Pancreas (tissue), 10 donors: ENCODE measurements around the gene ENTPD6. TPM values are rescaled to one million over a fixed set of nuclear protein-coding genes. Genes with fewer than 3 reads are reported as not detected.

Source experiments
- ATAC-seq, 4 donors: fragments of 200-7000 bp; cut with Tn5 transposase; one replicate each; pipeline versions ENCODE4 v1.8.0 to v1.9.1; 2020; ENCODE audit warnings: mild to moderate bottlenecking in 4 of 4, moderate library complexity in 4 of 4
- DNase-seq, 6 donors: peaks; one replicate each; pipeline ENCODE4 v3.0.0-alpha.2; 2020
- FAIRE-seq: peaks from 2 replicates; lab custom pipeline; 2012; peaks lifted over from hg19 to GRCh38; lab: Jason Lieb, UNC
- H3K27ac ChIP-seq, 4 donors: fragments of 200-600 bp; sonication (generic); 1 replicate in 3 of 4; 2 replicates in 1 of 4; pipeline versions ENCODE4 v1.5.0 to v1.8.0; 2020
- H3K27me3 ChIP-seq, 4 donors: fragments of 200-600 bp; one replicate each; pipeline ENCODE4 v1.8.0; 2021
- H3K36me3 ChIP-seq, 3 donors: fragments of 200-600 bp; sonication (generic) in 1 of 3; one replicate each; pipeline versions ENCODE4 v1.5.0 to v1.8.0; 2020 to 2021
- H3K4me1 ChIP-seq, 3 donors: fragments of 200-600 bp; one replicate each; pipeline ENCODE4 v1.8.0; 2021
- H3K4me3 ChIP-seq, 4 donors: fragments of 200-600 bp; sonication (generic) in 2 of 4; one replicate each; pipeline versions ENCODE4 v1.5.0 to v1.8.0; 2020 to 2021
- H3K9me3 ChIP-seq, 4 donors: fragments of 200-600 bp; one replicate each; pipeline ENCODE4 v1.8.0; 2021
- CTCF ChIP-seq, 4 donors: fragments of 200-600 bp; sonication (generic) in 3 of 4; IDR thresholded peaks; one replicate each; pipeline versions ENCODE4 v1.5.0 to v1.8.0; 2021; ENCODE audit warnings: antibody characterized with exemption in 4 of 4
- WGBS, 2 donors: extraction: QIAGEN DNeasy Blood & Tissue Kit; methylation state at CpG; one replicate each; pipeline ENCODE4 v1.1.7; 2013; 5-methylcytosine and 5-hydroxymethylcytosine counted together
- intact Hi-C, 3 donors: fragments of 100-400 bp; cut with DNase I; formaldehyde crosslinking; loops; one replicate each; pipeline versions ENCODE4 v1.11.1 to v1.14.2; 2022
- polyA plus RNA-seq, 2 donors: library from polyadenylated mRNA; stranded (reverse); fragments of 200-250 nt; gene quantifications; one replicate each; pipeline ENCODE4 v1.2.3, GENCODE V29; 2013
- total RNA-seq, 6 donors: library from RNA; stranded (reverse); fragmentation: NEBNext Ultra II Directional in 4 of 6; extraction: Animal tissue kit (Norgen Biotek cat#: 25700) in 4 of 6; gene quantifications; one replicate each; pipeline versions ENCODE4 v1.2.1 to v1.2.4, GENCODE V29; 2021 to 2023
- donor health status: healthy with polysubstance abuse.
- donor health status: DM: no; HTN: no; CAD: no; lungs with moderate emphysema.
- donor health status: DM: no; HTN: no; CAD: no.
- donor health status: control.
- donor health status: control.
- donor health status: Bipolar disorder and iron deficiency.
- donor health status: DM: yes; HTN: yes; CAD: no.
- donor health status: DM: no; HTN: no; CAD: no.
- donor health status: DM: no; HTN: no; CAD: no.
- donor health status: DM: yes; HTN: yes; CAD: no.

The ENTPD6 gene
- total and polyA plus RNA-seq, 8 donors: 31.4 to 99.3 (median 44.7) TPM

GRCh38 chr20:25203871-25204320 lies 8.4 kb downstream of the ENTPD6 start:
- no peak overlapping the region for H3K4me3 ChIP-seq
- DNase-seq: no peak
- H3K36me3 ChIP-seq: no peaks in the 10 kb centered on the region
- no peaks in the 10 kb centered on the region for H3K27me3 ChIP-seq
- H3K4me1 ChIP-seq: peaks cover 5 to 10% (median 6%) of the 10 kb centered on the region in 3 donors
- FAIRE-seq: no peak
- no peak overlapping the region for H3K27ac ChIP-seq
- H3K9me3 ChIP-seq: no peaks in the 10 kb centered on the region
- 61 to 69% methylated on average over 1 of the region's 1 CpG for WGBS, 2 donors
- intact Hi-C loops: no loop called here
- no peak for ATAC-seq
- TF ChIP-seq CTCF (IDR thresholded peaks at IDR 0.05): no peak

- intact Hi-C loops: no loop called here
- no peak for FAIRE-seq
- H3K36me3 ChIP-seq: no peaks in the 10 kb centered on the region
- no peak overlapping the region for H3K27ac ChIP-seq
- no peak for TF ChIP-seq CTCF (IDR thresholded peaks at IDR 0.05)
- no peaks in the 10 kb centered on the region for H3K9me3 ChIP-seq
- peak in 1 of 6 donors; percentile 5 for DNase-seq
- H3K27me3 ChIP-seq: no peaks in the 10 kb centered on the region
- H3K4me3 ChIP-seq: no peak overlapping the region
- peaks cover 5 to 8% (median 6%) of the 10 kb centered on the region in 3 donors for H3K4me1 ChIP-seq
- peak in 2 of 4 donors; percentile 43 to 52 for ATAC-seq
- 88 to 91% methylated on average over 9 of the region's 9 CpGs for WGBS, 2 donors
Observed at GRCh38 chr20:25204550-25205276, 9.2 kb downstream of the ENTPD6 start.

GRCh38 chr20:25205277-25206062 lies 10.0 kb downstream of the ENTPD6 start:
- no peak for ATAC-seq
- 80 to 81% methylated on average over 21 of the region's 21 CpGs for WGBS, 2 donors
- intact Hi-C loops: no loop called here
- Histone ChIP-seq H3K27me3 (no peaks in the 10 kb centered on the region), H3K4me1 (peaks cover 0 to 1% (median under 1%) of the 10 kb centered on the region in 3 donors), H3K9me3 (no peaks in the 10 kb centered on the region), H3K27ac (no peak overlapping the region), H3K36me3 (no peaks in the 10 kb centered on the region), H3K4me3 (no peak overlapping the region)
- DNase-seq: peak in 1 of 6 donors; percentile 5
- no peak for TF ChIP-seq CTCF (IDR thresholded peaks at IDR 0.05)
- no peak for FAIRE-seq

GRCh38 chr20:25206063-25206403 lies 10.5 kb downstream of the ENTPD6 start:
- no peaks in the 10 kb centered on the region for H3K27me3 ChIP-seq
- FAIRE-seq (no peak), DNase-seq (peak in 2 of 6 donors; percentile 0 to 5), ATAC-seq (no peak)
- no peak overlapping the region for H3K27ac ChIP-seq
- H3K4me3 ChIP-seq: no peak overlapping the region
- H3K36me3 ChIP-seq: peaks cover 0 to 5% (median under 1%) of the 10 kb centered on the region in 3 donors
- no peaks in the 10 kb centered on the region for H3K4me1 ChIP-seq
- TF ChIP-seq CTCF (IDR thresholded peaks at IDR 0.05): no peak
- no peaks in the 10 kb centered on the region for H3K9me3 ChIP-seq
- intact Hi-C loops: no loop called here
- 88 to 92% methylated on average over 9 of the region's 9 CpGs for WGBS, 2 donors
